MM.1S (cell line): ENCODE results near the gene S100P.

Experiments used
- CTCF ChIP-seq: fragments of 300-600 bp; sonication (generic); IDR thresholded peaks from 2 replicates; pipeline ENCODE4 v1.5.1; 2016; ENCODE audit warnings: antibody characterized with exemption, low read length, mixed read lengths
- EZH2phosphoT487 ChIP-seq: fragments of 300-600 bp; sonication (generic); IDR thresholded peaks from 2 replicates; pipeline ENCODE4 v1.6.1; 2018; ENCODE audit warnings: antibody characterized with exemption, low read length

- TF ChIP-seq CTCF (no peak), EZH2phosphoT487 (no peak)
These were observed 38.1 kb downstream of the S100P start for GRCh38 chr4:6731780-6732179.
